TTC549 (cell line): ENCODE data around the gene PCARE.

ENCODE experiments used
- FAIRE-seq: peaks from 2 replicates; lab custom pipeline; 2012; peaks lifted over from hg19 to GRCh38; lab: Jason Lieb, UNC

Gene PCARE

DNA sequence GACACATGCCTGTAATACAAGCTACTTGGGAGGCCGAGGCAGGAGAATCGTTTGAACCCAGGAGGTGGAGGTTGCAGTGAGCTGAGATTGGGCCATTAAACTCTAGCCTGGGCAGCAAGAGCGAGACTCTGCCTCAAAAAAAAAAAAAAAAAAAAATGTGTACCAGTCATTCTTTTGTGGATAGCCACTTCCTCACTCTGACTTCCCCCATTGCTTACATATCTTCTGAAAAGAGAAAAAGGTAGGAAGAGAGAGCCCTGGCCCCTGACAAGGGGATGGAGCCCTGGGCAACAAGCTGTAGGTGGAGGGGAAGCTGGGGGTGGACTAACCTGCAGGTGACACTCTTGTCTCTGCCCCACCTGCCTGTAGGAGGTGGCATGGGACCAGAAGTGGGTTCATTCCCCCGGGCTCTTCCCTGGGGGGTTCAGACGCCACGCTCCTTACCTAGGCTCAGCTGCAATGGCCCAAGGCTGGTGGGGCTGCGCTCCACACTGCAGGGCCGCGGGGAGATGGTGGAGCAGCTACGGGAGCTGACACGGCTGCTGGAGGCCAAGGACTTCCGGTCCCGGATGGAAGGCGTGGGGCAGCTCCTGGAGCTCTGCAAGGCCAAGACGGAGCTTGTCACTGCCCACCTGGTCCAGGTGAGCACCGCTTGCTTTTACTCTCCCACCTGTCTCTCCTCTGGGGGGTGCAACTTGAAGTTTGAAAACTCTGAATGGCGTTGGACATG lies 39.1 kb downstream of the PCARE start:
- no peak for FAIRE-seq

DNA sequence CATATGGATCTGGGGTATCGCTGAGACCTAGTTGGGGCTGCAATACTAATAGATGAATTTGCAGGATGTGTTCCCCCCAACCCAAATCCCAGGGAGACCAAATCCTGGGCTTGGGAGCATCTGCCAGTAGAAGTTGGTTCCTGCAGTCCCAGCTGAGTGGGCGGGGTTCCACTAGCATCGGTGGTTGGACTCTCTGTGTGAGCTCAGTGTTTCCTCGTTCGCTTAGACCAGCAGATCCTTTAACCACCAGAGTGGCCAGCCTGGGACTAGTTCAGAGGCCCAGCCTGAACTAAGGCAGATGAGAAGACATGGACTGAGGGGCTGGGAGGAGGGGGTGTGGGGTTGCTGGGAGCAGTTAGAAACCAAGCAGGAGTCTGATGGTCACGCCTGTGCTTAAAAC lies 40.7 kb downstream of the PCARE start:
- FAIRE-seq: no peak

DNA sequence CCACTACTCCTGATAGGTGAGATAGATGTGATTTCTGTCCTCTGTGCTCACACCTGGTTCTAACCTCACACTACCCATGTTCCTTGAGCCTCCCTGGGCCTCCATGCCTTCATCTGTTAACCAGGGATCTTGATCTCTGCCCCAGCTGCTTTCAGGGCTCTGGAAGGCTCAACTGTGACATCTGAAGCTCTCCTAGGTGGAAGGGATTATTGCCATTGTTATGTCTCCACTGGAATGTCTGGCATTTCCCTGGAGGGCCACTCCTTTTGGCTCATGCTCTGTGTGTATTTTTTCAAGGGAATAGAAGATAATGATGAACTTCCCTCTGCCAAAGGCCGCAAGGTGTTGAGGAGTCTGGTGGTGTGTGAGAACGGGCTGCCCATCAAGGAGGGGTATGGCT lies 41.2 kb downstream of the PCARE start:
- no peak for FAIRE-seq

DNA sequence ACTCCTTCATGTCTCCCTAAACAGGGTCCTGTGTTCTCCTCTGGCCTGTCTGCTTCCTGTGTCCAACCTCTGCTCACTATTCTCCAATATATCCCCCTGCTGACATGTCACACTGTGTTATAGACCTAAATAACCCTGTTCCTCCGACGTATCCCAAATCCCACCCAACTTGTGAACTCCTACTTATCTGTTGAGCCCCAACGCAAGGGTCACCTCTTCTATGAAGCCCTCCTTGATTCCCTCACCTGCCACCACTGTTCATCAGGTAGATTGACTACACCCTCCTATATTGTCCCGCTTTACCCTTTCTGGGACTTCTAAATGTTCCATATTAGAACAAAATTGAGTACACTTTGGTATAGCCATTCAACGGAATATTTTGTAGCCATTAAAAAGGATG lies 42.1 kb downstream of the PCARE start:
- no peak for FAIRE-seq

DNA sequence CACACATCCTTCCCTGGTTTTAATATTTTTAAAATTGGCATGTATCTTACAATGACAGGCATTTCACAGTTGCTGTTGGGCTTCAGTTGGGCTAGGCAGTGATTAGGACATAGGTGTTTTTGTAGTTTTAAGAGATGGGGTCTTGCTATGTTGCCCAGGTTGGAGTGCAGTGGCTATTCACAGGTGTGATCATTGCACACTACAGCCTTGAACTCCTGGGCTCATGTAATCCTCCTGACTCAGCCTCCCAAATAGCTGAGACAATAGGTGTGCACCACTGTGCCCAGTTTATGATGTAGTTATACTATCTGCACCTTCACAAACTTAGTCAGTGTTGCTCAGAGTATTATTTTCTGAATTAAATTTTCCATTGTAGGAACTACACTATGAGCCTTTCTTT lies 43.3 kb downstream of the PCARE start:
- FAIRE-seq: no peak

DNA sequence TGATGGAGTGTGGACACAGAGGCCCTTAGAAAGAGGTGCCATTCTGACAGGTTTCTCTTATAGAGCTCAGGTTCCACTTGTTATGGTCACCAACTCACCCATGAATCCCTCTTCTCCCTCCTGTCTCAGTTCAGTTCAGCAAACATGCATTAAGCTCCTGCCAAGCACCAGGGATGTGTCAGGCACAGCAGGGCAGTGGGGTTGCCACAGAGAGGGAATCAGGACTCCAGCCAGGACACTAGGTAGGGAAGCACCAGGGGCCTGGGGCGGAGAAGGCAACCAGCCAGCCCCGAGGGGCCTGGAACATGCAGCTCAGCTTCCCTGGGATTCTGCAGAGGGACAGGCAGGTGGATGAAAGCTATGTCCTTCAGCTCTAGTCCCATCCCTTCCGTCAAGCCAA lies 48.6 kb downstream of the PCARE start:
- no peak for FAIRE-seq

DNA sequence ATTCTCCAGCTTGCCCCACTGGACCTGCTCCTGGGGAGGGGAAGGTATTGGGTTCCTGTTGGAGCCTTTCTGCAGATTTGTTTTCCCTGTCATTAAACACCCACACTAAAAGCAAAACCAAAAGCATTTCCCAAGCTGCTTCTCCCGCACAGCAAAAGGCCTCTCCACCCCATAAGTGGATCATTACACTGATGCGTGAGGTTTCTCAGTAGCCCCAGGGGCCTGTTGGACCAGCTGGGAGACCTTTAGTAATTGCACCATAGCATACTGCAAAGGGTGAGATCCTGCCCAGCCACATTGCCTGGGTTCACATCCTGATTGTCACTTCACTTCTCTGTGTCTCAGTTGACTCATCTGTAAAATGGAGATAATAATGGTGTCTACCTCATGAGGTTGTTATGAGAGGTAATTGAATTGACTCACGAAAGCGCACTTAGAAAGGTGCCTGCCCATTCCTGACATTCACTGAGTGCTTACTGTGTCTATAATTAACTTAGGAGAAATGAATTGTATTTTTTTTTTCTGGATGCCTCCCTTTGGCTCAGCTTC lies 49.4 kb downstream of the PCARE start:
- FAIRE-seq: no peak

DNA sequence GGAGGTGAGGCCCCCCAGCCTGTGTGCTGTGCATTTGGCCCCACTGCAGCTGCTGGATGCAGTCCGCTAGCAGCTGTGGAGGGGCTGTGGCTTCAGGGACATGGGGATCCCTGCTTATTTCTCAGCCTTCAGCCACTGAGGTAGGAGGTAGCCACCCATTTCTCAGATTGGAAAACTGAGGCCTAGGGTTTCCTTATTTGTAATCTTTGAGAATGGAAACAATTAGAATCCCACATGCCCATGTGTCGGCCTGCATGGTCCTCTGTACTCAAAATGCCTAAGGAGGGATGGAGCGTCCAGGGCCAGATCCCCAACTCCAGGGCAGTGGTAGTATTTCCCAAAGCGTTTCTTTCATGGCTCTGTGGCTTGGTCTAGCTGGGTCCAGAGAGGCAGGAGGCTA lies 51.1 kb downstream of the PCARE start:
- FAIRE-seq: no peak

DNA sequence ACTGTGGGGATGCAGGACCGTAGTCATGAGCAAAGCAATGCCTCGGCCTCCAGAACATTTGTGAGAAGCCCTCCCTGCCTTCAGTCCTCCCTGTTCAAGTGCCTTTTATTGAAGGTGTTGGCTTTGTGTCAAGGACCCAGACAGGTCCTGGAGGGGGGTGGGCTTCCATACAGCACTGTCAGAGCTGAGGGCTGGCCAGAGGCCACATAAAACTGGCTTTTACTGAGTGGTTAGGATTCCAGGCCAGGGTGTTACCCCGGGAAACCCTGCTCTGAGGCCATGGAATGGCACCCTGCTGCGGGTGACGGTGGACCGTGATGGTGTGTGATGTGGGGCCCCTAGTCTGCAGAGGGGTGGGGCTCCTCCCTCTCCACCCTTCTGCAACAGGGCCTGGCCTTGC lies 51.6 kb downstream of the PCARE start:
- FAIRE-seq: no peak

DNA sequence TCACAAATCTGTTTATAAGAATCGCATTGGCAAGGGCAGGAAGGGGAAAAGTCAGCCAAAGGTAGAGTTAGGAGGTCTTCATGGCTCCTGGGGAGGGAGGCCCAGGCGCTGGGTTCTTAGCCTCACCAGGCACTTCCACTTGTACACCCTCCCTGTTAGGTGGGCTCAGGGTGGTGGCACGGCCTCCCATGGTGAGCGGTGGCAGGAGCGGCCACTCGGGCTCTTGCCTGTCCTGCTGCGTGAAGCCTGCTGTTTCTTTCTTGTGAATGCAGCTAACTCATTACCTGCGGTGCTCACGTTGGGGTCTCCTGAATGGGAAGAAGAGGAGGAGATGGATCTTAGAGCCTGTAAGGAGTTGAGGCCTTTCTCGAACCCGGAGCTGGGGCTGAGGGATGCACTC lies 52.4 kb downstream of the PCARE start:
- FAIRE-seq: no peak

DNA sequence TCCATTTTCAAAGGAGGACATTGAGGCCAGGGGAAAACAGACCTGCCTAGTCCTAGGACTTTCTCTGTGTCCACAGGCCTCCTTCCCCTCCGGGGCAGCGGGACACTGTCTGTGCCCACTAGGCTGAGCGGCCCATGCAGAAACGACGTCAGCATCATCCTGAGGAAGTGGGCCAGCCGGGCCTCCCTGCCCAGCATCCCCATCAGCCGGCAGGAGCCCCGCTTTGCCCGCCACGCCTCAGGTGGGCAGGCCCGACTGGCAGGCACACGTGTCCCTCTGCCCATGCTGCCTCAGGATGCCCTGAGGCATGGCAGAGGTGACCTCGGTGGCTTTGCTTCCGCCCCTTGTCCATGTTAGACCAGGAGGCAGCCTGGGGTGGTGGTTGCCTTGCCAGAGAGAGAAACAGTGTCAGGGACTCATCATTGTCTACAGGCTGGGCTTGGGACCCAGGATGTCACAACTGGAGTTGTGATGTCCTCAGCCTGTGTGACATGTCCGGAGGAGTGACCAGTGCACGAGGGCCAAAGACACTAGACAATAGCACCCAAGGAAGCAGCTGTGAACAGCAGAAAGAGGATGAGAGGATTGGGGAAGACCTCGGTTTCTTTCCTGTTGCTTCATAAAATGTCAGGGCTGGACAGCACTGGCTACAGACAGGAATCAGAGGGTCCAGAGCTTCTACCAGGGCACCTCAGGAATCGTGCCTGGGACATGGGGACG lies 56.4 kb downstream of the PCARE start:
- no peak for FAIRE-seq

DNA sequence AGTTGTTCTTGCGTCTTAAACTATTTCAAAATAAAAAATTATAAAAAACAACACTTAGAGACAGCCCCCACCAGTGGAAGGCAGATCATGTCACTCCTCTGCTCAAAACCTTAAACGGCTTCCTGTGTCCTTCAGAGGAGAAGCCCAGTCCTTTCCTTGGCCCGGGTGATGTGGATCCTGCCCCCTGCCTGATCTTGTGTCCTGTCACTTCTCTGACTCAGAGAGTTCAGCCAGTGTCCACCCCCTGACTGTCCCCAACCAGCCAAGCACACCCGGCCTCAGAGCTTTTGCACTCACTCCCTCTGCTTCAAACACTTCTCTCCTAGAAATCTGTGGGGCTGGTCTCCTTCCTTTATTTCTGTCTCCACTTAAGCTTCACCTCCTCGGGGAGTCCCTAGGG lies 57.8 kb downstream of the PCARE start:
- FAIRE-seq: no peak

DNA sequence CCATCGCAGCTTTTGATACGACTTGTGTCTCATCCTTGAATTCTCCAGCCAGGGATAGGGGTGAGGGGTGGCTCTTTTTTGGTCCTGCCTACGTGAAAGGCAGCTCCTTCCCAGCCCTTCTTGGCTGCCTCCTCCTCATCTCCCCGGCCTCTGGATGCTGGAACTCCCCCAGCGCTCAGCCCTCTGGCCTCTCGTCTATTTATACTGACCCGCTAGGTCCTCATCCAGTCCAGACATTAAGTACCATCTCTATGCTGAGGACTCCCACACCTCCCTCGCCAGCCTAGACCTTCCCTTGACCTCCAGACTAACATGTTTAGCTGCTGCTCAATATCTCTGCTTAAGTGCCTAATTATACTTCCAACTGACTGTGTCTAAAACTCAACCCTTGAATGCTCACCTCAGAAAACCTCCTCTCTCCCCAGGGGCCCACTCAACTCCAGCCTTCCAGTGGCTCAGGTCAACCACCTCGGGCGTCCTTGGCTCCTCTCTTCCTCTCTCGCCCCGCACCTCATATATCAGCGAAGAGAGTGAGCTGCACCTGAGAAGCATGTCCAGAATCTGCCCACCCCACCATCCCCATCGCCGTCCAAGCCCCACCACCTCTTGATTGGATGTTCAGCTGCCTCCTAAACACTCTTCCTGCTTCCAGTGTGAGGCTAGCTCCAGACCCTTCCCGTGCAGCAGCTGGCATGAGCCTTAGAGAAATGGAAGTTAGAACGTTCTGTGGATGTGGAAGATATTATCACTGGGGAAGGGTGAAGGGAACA lies 58.4 kb downstream of the PCARE start:
- FAIRE-seq: no peak

DNA sequence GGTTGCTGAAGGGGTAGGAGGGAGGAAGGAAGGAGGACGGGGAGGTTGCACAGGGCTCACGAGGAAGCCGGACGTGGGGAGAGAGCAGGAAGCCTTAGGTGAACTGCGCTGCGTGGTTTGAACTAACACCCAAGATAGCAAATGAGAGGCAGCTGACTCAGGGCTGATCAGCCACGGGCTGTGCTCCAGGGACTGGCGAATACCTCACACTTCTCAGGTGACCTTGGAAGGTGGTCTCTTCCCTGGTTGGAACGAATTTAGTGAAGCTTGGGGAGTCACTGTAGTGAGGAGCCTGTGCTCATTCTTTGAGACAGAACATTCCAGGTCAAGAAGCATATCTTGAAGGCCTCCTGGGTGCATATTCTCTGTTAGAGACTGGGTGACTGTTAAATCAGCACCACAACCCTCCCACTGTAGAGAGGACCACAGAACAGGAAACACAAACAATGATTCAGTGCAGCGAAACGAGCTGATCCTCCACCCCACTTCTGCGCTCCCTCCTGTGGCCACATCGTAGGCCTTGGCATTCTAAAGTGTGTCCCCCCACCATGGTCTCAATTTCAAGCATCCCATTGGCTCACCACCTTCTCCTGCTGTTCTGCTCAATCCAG lies 59.4 kb downstream of the PCARE start:
- no peak for FAIRE-seq

DNA sequence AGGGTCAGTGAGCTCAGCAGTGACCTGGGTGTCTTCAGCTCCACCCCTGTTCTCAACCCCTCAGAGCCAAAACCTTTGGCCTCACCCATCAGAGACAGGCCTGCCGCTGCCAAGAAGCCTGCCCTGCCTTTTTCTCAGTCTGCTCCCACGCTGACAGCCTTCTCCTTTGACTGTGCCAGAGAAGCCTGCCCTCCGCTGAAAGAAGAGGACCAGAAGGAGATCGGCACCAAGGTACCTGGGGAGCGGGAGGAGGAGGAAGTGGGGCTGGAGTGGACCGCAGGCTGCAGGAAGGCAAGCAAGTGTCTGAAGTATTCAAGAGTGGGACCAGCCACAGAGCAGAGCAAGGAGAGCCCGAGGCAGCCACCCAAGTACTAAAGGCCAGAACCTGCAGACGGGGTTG lies 60.0 kb downstream of the PCARE start:
- FAIRE-seq: no peak

DNA sequence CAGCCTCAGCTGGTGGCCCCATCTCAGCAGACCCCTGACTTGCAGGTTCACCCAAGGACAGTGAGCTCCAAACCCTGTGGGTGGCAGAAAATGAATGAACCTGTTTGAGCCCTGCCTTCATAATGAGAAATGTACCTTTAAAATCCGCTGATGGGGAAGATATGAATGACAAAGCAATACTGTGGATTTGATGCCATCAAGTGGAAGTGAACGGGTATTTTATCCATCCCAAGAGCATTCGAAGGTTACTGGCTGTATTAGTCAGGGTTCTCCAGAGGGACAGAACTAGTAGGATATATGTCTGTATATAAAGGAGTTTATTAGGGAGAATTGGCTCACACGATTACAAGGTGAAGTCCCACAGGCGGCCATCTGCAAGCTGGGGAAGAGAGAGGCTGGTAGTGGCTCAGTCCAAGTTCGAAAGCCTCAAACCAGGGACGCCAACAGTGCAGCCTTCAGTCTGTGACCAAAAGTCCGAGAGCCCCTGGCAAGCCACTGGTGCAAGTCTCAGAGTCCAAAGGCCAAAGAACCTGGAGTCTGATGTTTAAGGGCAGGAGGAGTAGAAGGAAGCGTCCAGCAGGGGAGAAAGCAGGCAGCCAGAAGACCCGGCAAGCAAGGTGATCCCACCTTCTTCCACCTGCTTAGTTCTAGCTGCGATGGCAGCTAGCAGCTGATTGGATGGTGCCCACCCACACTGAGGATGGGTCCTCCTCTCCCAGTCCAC lies 61.1 kb downstream of the PCARE start:
- FAIRE-seq: no peak

DNA sequence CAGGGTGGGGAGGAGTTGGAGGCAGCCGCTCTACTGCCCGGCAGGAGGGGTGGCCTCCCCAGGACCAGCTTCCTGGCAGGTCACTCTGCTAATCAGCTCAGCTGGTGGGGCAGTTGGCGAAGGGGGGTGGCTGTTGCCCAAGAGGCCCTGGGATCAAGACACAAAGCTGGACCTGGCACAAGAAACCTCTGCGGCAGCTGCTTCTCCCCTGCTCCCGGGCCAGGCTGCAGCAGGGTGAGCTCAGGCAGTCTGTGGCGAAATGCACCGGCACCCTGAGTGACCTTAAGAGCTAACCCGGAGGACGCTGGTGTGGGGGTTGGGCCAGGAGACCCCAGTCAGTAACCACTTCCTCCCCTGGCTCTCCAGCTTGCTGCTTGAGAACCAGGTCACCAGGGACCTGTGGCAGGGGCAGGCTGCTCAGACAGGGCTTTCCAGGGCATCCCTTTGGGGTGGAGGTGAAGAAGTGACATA lies 62.1 kb downstream of the PCARE start:
- no peak for FAIRE-seq
